Central memory CD4-positive, alpha-beta T cell (primary cell): Measurements from ENCODE around the gene ERBB4.
"Not testable (repeated sequence)": the region's sequence is repeated elsewhere in the genome, so short reads cannot be mapped to it uniquely, and the experiment has no call there.

ENCODE experiments used
- DNase-seq: peaks from one replicate; pipeline ENCODE4 v3.0.0; 2022

Gene ERBB4

GRCh38 chr2:212194396-212194795 lies 344.2 kb downstream of the ERBB4 start:
- no peak for DNase-seq

- no peak for DNase-seq
Observed at GRCh38 chr2:212193803-212194202, 344.8 kb downstream of the ERBB4 start.

GRCh38 chr2:212193056-212193455 lies 345.5 kb downstream of the ERBB4 start:
- no peak for DNase-seq

GRCh38 chr2:212191438-212191837 lies 347.2 kb downstream of the ERBB4 start:
- not testable (repeated sequence) for DNase-seq

GRCh38 chr2:212186166-212186565 lies 352.4 kb downstream of the ERBB4 start:
- DNase-seq = no peak

GRCh38 chr2:212181646-212182045 lies 357.0 kb downstream of the ERBB4 start:
- DNase-seq = no peak

GRCh38 chr2:212180408-212181083 lies 358.1 kb downstream of the ERBB4 start:
- DNase-seq = no peak

- DNase-seq = no peak
Observed at GRCh38 chr2:212177724-212178123, 360.9 kb downstream of the ERBB4 start.

GRCh38 chr2:212176151-212176550 lies 362.5 kb downstream of the ERBB4 start:
- no peak for DNase-seq

- no peak for DNase-seq
Observed at GRCh38 chr2:212173756-212174510, 364.7 kb downstream of the ERBB4 start.

- DNase-seq = no peak
Observed at GRCh38 chr2:212173331-212173730, 365.3 kb downstream of the ERBB4 start.

- no peak for DNase-seq
Observed at GRCh38 chr2:212170382-212170781, 368.2 kb downstream of the ERBB4 start.

GRCh38 chr2:212158081-212158480 lies 380.5 kb downstream of the ERBB4 start:
- DNase-seq = no peak

- no peak for DNase-seq
Observed at GRCh38 chr2:212157012-212157411, 381.6 kb downstream of the ERBB4 start.

GRCh38 chr2:212156088-212156487 lies 382.5 kb downstream of the ERBB4 start:
- DNase-seq = no peak

- DNase-seq = no peak
Observed at GRCh38 chr2:212154477-212154878, 384.1 kb downstream of the ERBB4 start.

GRCh38 chr2:212153923-212154322 lies 384.7 kb downstream of the ERBB4 start:
- no peak for DNase-seq

GRCh38 chr2:212147921-212148513 lies 390.6 kb downstream of the ERBB4 start:
- DNase-seq = no peak

- no peak for DNase-seq
Observed at GRCh38 chr2:212146416-212146815, 392.2 kb downstream of the ERBB4 start.

- DNase-seq = no peak
Observed at GRCh38 chr2:212145121-212145520, 393.5 kb downstream of the ERBB4 start.

GRCh38 chr2:212142631-212143030 lies 396.0 kb downstream of the ERBB4 start:
- no peak for DNase-seq

GRCh38 chr2:212141499-212141898 lies 397.1 kb downstream of the ERBB4 start:
- DNase-seq = no peak

GRCh38 chr2:212136216-212136795 lies 402.3 kb downstream of the ERBB4 start:
- no peak for DNase-seq

GRCh38 chr2:212135739-212136138 lies 402.9 kb downstream of the ERBB4 start:
- DNase-seq = no peak
